ENCODE measurements around the gene TRANK1.
"Not testable (repeated sequence)": the region's sequence is repeated elsewhere in the genome, so short reads cannot be mapped to it uniquely, and the experiment has no call there.

Gene TRANK1

GRCh38 chr3:36956155-36956554, 11.3 kb upstream of the TRANK1 start:
- no peak for DNase-seq

- no peak for DNase-seq
Observed at GRCh38 chr3:36954452-36955134, 9.7 kb upstream of the TRANK1 start.

- DNase-seq: not testable (repeated sequence)
Observed at GRCh38 chr3:36947814-36948213, 3.0 kb upstream of the TRANK1 start.

GRCh38 chr3:36945333-36945980, 603 bp upstream of the TRANK1 start:
- no peak for DNase-seq

- DNase-seq: peak; percentile 40
Observed at GRCh38 chr3:36944012-36944640, 728 bp downstream of the TRANK1 start.

- DNase-seq: no peak
Observed at GRCh38 chr3:36943601-36944000, 1.3 kb downstream of the TRANK1 start.

- DNase-seq: no peak
Observed at GRCh38 chr3:36942638-36943248, 2.1 kb downstream of the TRANK1 start.

- no peak for DNase-seq
Observed at GRCh38 chr3:36941658-36942057, 3.2 kb downstream of the TRANK1 start.

- DNase-seq: no peak
Observed at GRCh38 chr3:36941162-36941561, 3.7 kb downstream of the TRANK1 start.

GRCh38 chr3:36937492-36937891, 7.4 kb downstream of the TRANK1 start:
- no peak for DNase-seq

GRCh38 chr3:36933540-36934296, 11.1 kb downstream of the TRANK1 start:
- DNase-seq: no peak

- not testable (repeated sequence) for DNase-seq
Observed at GRCh38 chr3:36931424-36931823, 13.4 kb downstream of the TRANK1 start.

- DNase-seq: no peak
Observed at GRCh38 chr3:36928220-36928619, 16.6 kb downstream of the TRANK1 start.

GRCh38 chr3:36926292-36926897, 18.5 kb downstream of the TRANK1 start:
- DNase-seq: no peak

GRCh38 chr3:36924744-36925521, 19.9 kb downstream of the TRANK1 start:
- DNase-seq: no peak

- no peak for DNase-seq
Observed at GRCh38 chr3:36923981-36924743, 20.7 kb downstream of the TRANK1 start.

GRCh38 chr3:36923523-36923943, 21.3 kb downstream of the TRANK1 start:
- DNase-seq: no peak

GRCh38 chr3:36920884-36921567, 23.8 kb downstream of the TRANK1 start:
- DNase-seq: no peak

- DNase-seq: no peak
Observed at GRCh38 chr3:36919439-36920160, 25.3 kb downstream of the TRANK1 start.

- no peak for DNase-seq
Observed at GRCh38 chr3:36918050-36918449, 26.8 kb downstream of the TRANK1 start.
